ENCODE data around the gene CUX1. TPM values are rescaled to one million over a fixed set of nuclear protein-coding genes. Genes with fewer than 3 reads are reported as not detected.

The CUX1 gene
- total RNA-seq, 1 donor from 2014 or later: 66.4 TPM

- no peak overlapping the region for H3K27ac Mint-ChIP-seq
- no peaks in the 10 kb centered on the region for H3K36me3 ChIP-seq
- no peak overlapping the region for H3K9ac ChIP-seq
- H3K27ac ChIP-seq: no peak overlapping the region
- no peaks in the 10 kb centered on the region for H3K9me3 ChIP-seq (ENCODE audit: low read depth)
- no peaks in the 10 kb centered on the region for H3K27me3 ChIP-seq
- H3K36me3 Mint-ChIP-seq: peaks cover 1% of the 10 kb centered on the region
- no peak overlapping the region for H2AFZ ChIP-seq (replicated peaks)
- H3K4me1 Mint-ChIP-seq: peaks cover 20% of the 10 kb centered on the region
- H3K4me3 Mint-ChIP-seq: no peak overlapping the region
- H3F3A ChIP-seq (ENCODE audit: low read depth): peaks cover 16% of the 10 kb centered on the region
- peaks cover 7% of the 10 kb centered on the region for H3K27me3 Mint-ChIP-seq (ENCODE audit: insufficient read depth, low read depth)
- no peak overlapping the region for H3K4me2 ChIP-seq
- H3K79me2 ChIP-seq (ENCODE audit: low read depth): no peaks in the 10 kb centered on the region
- H3K4me3 ChIP-seq: no peak overlapping the region
- no peak for TF ChIP-seq EZH2phosphoT487 (IDR thresholded peaks at IDR 0.05)
- TF ChIP-seq EZH2 (IDR thresholded peaks at IDR 0.05): no peak
- TF ChIP-seq CTCF (IDR thresholded peaks at IDR 0.05): no peak
- peaks cover 21% of the 10 kb centered on the region for H3K4me1 ChIP-seq
- no peak for DNase-seq (ENCODE audit: low spot score)
- no peaks in the 10 kb centered on the region for H3K9me3 Mint-ChIP-seq
- H4K20me1 ChIP-seq (ENCODE audit: low read depth): no peaks in the 10 kb centered on the region
These were observed 441.3 kb downstream of the CUX1 start for GRCh38 chr7:102258749-102259107.

GRCh38 chr7:102260856-102261255 is 443.4 kb downstream of the CUX1 start:
- Histone ChIP-seq H3K36me3 (no peaks in the 10 kb centered on the region), H2AFZ (replicated peaks) (no peak overlapping the region), H3K4me3 (no peak overlapping the region), H3K9ac (no peak overlapping the region), H4K20me1 (ENCODE audit: low read depth) (no peaks in the 10 kb centered on the region), H3K4me1 (peaks cover 5% of the 10 kb centered on the region), H3K4me2 (no peak overlapping the region), H3K27me3 (no peaks in the 10 kb centered on the region), H3K27ac (no peak overlapping the region), H3K9me3 (ENCODE audit: low read depth) (no peaks in the 10 kb centered on the region), H3F3A (ENCODE audit: low read depth) (peaks cover 14% of the 10 kb centered on the region), H3K79me2 (ENCODE audit: low read depth) (no peaks in the 10 kb centered on the region)
- H3K27ac Mint-ChIP-seq: peak overlapping the region; percentile 63
- H3K36me3 Mint-ChIP-seq: peaks cover 1% of the 10 kb centered on the region
- H3K27me3 Mint-ChIP-seq (ENCODE audit: insufficient read depth, low read depth): peaks cover 5% of the 10 kb centered on the region
- H3K4me1 Mint-ChIP-seq: peaks cover 28% of the 10 kb centered on the region
- no peaks in the 10 kb centered on the region for H3K9me3 Mint-ChIP-seq
- H3K4me3 Mint-ChIP-seq: no peak overlapping the region
- TF ChIP-seq EZH2 (IDR thresholded peaks at IDR 0.05) (no peak), CTCF (IDR thresholded peaks at IDR 0.05) (no peak), EZH2phosphoT487 (IDR thresholded peaks at IDR 0.05) (no peak)
- peak; percentile 60 for DNase-seq (ENCODE audit: low spot score)

- Mint-ChIP-seq H3K27ac (no peak overlapping the region), H3K27me3 (ENCODE audit: insufficient read depth, low read depth) (peaks cover 5% of the 10 kb centered on the region), H3K4me3 (no peak overlapping the region), H3K9me3 (no peaks in the 10 kb centered on the region), H3K4me1 (peaks cover 31% of the 10 kb centered on the region), H3K36me3 (peaks cover 1% of the 10 kb centered on the region)
- Histone ChIP-seq H3K9me3 (ENCODE audit: low read depth) (no peaks in the 10 kb centered on the region), H3K4me3 (no peak overlapping the region), H3K4me1 (peaks cover 3% of the 10 kb centered on the region), H2AFZ (replicated peaks) (no peak overlapping the region), H3K4me2 (no peak overlapping the region), H3K36me3 (no peaks in the 10 kb centered on the region), H3K27me3 (no peaks in the 10 kb centered on the region), H3K27ac (no peak overlapping the region), H3K9ac (no peak overlapping the region), H3F3A (ENCODE audit: low read depth) (peaks cover 13% of the 10 kb centered on the region), H3K79me2 (ENCODE audit: low read depth) (no peaks in the 10 kb centered on the region), H4K20me1 (ENCODE audit: low read depth) (no peaks in the 10 kb centered on the region)
- no peak for DNase-seq (ENCODE audit: low spot score)
- TF ChIP-seq CTCF (IDR thresholded peaks at IDR 0.05): no peak
- no peak for TF ChIP-seq EZH2 (IDR thresholded peaks at IDR 0.05)
- TF ChIP-seq EZH2phosphoT487 (IDR thresholded peaks at IDR 0.05): no peak
These were observed 444.0 kb downstream of the CUX1 start for GRCh38 chr7:102261451-102261850.

All from neural progenitor cell (in vitro differentiated cells).